IMR-90 (cell line): Measurements from ENCODE around the gene FAM117B. TPM values are rescaled to one million over a fixed set of nuclear protein-coding genes. Genes with fewer than 3 reads are reported as not detected.

Source experiments
- ATAC-seq: fragments of 200-7000 bp; cut with Tn5 transposase; 2 replicates; pipeline ENCODE4 v1.9.1; 2020; ENCODE audit warnings: low read depth, mild to moderate bottlenecking, moderate library complexity
- BruUV-seq: library from RNA; stranded (reverse); fragments of 400-500 nt; replicated peaks from 2 replicates; lab custom pipeline; 2021; lab: Mats Ljungman, UMichigan
- CTCF ChIA-PET: fragments of 300-600 bp; formaldehyde crosslinking; extraction: SDS; loops from one replicate; lab custom pipeline; 2021; ENCODE audit warnings: antibody characterized with exemption; lab: Yijun Ruan, JAX
- POLR2A ChIA-PET: fragments of 300-600 bp; sonication (Branson Sonifier 250); formaldehyde crosslinking; loops from one replicate; lab custom pipeline; 2022; ENCODE audit warnings: antibody characterized with exemption; ENCODE audit not compliant: unreplicated experiment; lab: Charles Lee
- DNase-seq: peaks from one replicate; pipeline ENCODE4 v3.0.0; 2013
- H2AFZ ChIP-seq: replicated peaks from 2 replicates; pipeline ENCODE3; 2013; ENCODE audit warnings: low read length, mild to moderate bottlenecking; ENCODE audit not compliant: poor library complexity
- H2AK5ac ChIP-seq: 2 replicates; pipeline ENCODE4 v1.6.1; 2013; ENCODE audit warnings: low read depth, low read length, inconsistent platforms
- H2AK9ac ChIP-seq: replicated peaks from 2 replicates; pipeline ENCODE3; 2013; ENCODE audit warnings: mild to moderate bottlenecking, low read depth, low read length, moderate library complexity; ENCODE audit not compliant: poor library complexity
- H2BK120ac ChIP-seq: 2 replicates; pipeline ENCODE4 v1.6.1; 2013; ENCODE audit warnings: low read depth, low read length, inconsistent platforms
- H2BK15ac ChIP-seq: 3 replicates; pipeline ENCODE4 v1.6.1; 2013; ENCODE audit warnings: low read depth, low read length, inconsistent platforms
- H2BK20ac ChIP-seq: 2 replicates; pipeline ENCODE4 v1.6.1; 2013; ENCODE audit warnings: low read depth, mild to moderate bottlenecking, inconsistent platforms, low read length, moderate library complexity
- H2BK5ac ChIP-seq: 2 replicates; pipeline ENCODE4 v1.6.1; 2013; ENCODE audit warnings: mild to moderate bottlenecking, low read depth, low read length, inconsistent platforms; ENCODE audit not compliant: poor library complexity, severe bottlenecking
- H3K14ac ChIP-seq: replicated peaks from 2 replicates; pipeline ENCODE4 v1.6.1; 2013; ENCODE audit warnings: low read depth, low read length, inconsistent platforms
- H3K18ac ChIP-seq: 2 replicates; pipeline ENCODE4 v1.6.1; 2013; ENCODE audit warnings: low read depth, low read length, control low read depth
- H3K23ac ChIP-seq: 2 replicates; pipeline ENCODE4 v1.6.1; 2013; ENCODE audit warnings: low read depth, low read length, inconsistent platforms
- H3K27ac ChIP-seq: 2 replicates; pipeline ENCODE4 v1.5.1; 2013; ENCODE audit warnings: mild to moderate bottlenecking, control low read depth, low read length; ENCODE audit not compliant: insufficient read depth
- H3K27me3 ChIP-seq: 2 replicates; pipeline ENCODE4 v1.6.1; 2013; ENCODE audit warnings: low read length; ENCODE audit not compliant: control insufficient read depth, insufficient read depth
- H3K36me3 ChIP-seq: 2 replicates; pipeline ENCODE4 v1.6.1; 2013; ENCODE audit warnings: low read length, mixed read lengths; ENCODE audit not compliant: control insufficient read depth, insufficient read depth
- H3K4ac ChIP-seq: 2 replicates; pipeline ENCODE4 v1.6.1; 2013; ENCODE audit warnings: low read depth, low read length, inconsistent platforms
- H3K4me1 ChIP-seq: 2 replicates; pipeline ENCODE4 v1.6.1; 2013; ENCODE audit warnings: low read length, mixed read lengths; ENCODE audit not compliant: control insufficient read depth, insufficient read depth
- H3K4me2 ChIP-seq: 2 replicates; pipeline ENCODE4 v1.6.1; 2013; ENCODE audit warnings: low read depth, mild to moderate bottlenecking, control low read depth, low read length, moderate library complexity
- H3K4me3 ChIP-seq: 2 replicates; pipeline ENCODE4 v1.5.1; 2013; ENCODE audit warnings: low read depth, mild to moderate bottlenecking, control low read depth, low read length, moderate library complexity; ENCODE audit not compliant: insufficient read depth
- H3K56ac ChIP-seq: 2 replicates; pipeline ENCODE4 v1.6.1; 2013; ENCODE audit warnings: low read length, inconsistent platforms; ENCODE audit not compliant: insufficient read depth; ENCODE audit errors: extremely low read depth
- H3K79me1 ChIP-seq, 2 experiments: 2 replicates each; pipeline ENCODE4 v1.6.1; 2013; ENCODE audit warnings: low read length in 2 of 2, inconsistent platforms in 1 of 2, low read depth in 1 of 2
- H3K9ac ChIP-seq: 2 replicates; pipeline ENCODE4 v1.6.1; 2013; ENCODE audit warnings: low read depth, low read length, control low read depth
- H3K9me1 ChIP-seq: 2 replicates; pipeline ENCODE4 v1.6.1; 2013; ENCODE audit warnings: low read length, inconsistent platforms; ENCODE audit not compliant: insufficient read depth
- H3K9me3 ChIP-seq: 2 replicates; pipeline ENCODE4 v1.6.1; 2013; ENCODE audit warnings: low read length; ENCODE audit not compliant: control insufficient read depth, insufficient read depth
- H4K20me1 ChIP-seq: 2 replicates; pipeline ENCODE4 v1.6.1; 2013; ENCODE audit warnings: low read length, inconsistent platforms; ENCODE audit not compliant: insufficient read depth
- H4K5ac ChIP-seq: 2 replicates; pipeline ENCODE4 v1.6.1; 2013; ENCODE audit warnings: mild to moderate bottlenecking, low read depth, low read length, control low read depth
- H4K8ac ChIP-seq, 2 experiments: 2 replicates each; pipeline ENCODE4 v1.6.1; 2013; ENCODE audit warnings: low read depth in 2 of 2, low read length in 2 of 2, control low read depth in 1 of 2, inconsistent platforms in 1 of 2
- H4K91ac ChIP-seq: 2 replicates; pipeline ENCODE4 v1.6.1; 2013; ENCODE audit warnings: low read depth, low read length, inconsistent platforms; ENCODE audit not compliant: insufficient read depth
- BHLHE40 ChIP-seq: fragments of 150-350 bp; IDR thresholded peaks from 2 replicates; pipeline ENCODE4 v1.6.1; 2016; ENCODE audit warnings: mild to moderate bottlenecking, low read depth, low read length
- CEBPB ChIP-seq: IDR thresholded peaks from 2 replicates; pipeline ENCODE4 v1.6.1; 2012; ENCODE audit warnings: low read depth, low read length, improper control_type of control experiment
- CHD1 ChIP-seq: IDR thresholded peaks from 2 replicates; pipeline ENCODE4 v1.6.1; 2012; ENCODE audit warnings: low read depth, low read length, improper control_type of control experiment
- FOS ChIP-seq: fragments of 150-350 bp; IDR thresholded peaks from 2 replicates; pipeline ENCODE4 v1.6.1; 2016; ENCODE audit warnings: low read depth, low read length
- MAFK ChIP-seq: IDR thresholded peaks from 2 replicates; pipeline ENCODE4 v1.6.1; 2012; ENCODE audit warnings: low read depth, low read length, improper control_type of control experiment
- MAZ ChIP-seq: IDR thresholded peaks from 2 replicates; pipeline ENCODE4 v1.6.1; 2012; ENCODE audit warnings: low read depth, mild to moderate bottlenecking, low read length, improper control_type of control experiment, moderate library complexity, borderline replicate concordance
- MXI1 ChIP-seq: IDR thresholded peaks from 2 replicates; pipeline ENCODE4 v1.6.1; 2012; ENCODE audit warnings: low read depth, mild to moderate bottlenecking, low read length, moderate library complexity, borderline replicate concordance
- NFE2L2 ChIP-seq: fragments of 150-350 bp; IDR thresholded peaks from 2 replicates; pipeline ENCODE4 v1.6.1; 2016; ENCODE audit warnings: low read depth, mild to moderate bottlenecking, low read length
- POLR2A ChIP-seq: IDR thresholded peaks from 2 replicates; pipeline ENCODE4 v1.6.1; 2012; ENCODE audit warnings: mild to moderate bottlenecking, low read depth, low read length
- RAD21 ChIP-seq: IDR thresholded peaks from 2 replicates; pipeline ENCODE4 v1.6.1; 2012; ENCODE audit warnings: low read length, improper control_type of control experiment
- RCOR1 ChIP-seq: IDR thresholded peaks from 2 replicates; pipeline ENCODE4 v1.6.1; 2012; ENCODE audit warnings: mild to moderate bottlenecking, low read length, improper control_type of control experiment; ENCODE audit not compliant: insufficient replicate concordance
- RFX5 ChIP-seq: IDR thresholded peaks from 2 replicates; pipeline ENCODE4 v1.8.0; 2012; ENCODE audit warnings: low read depth, mild to moderate bottlenecking, low read length, moderate library complexity
- SMC3 ChIP-seq: fragments of 150-350 bp; IDR thresholded peaks from 2 replicates; pipeline ENCODE4 v1.6.1; 2016; ENCODE audit warnings: low read depth, mild to moderate bottlenecking, antibody characterized with exemption, low read length, moderate library complexity
- WGBS, 2 experiments: methylation state at CpG; one replicate each; pipeline versions ENCODE4 v1.1.5 to v1.1.7; 2013; ENCODE audit warnings: missing lambda C conversion rate in 2 of 2; ENCODE audit not compliant: insufficient read length in 1 of 2; ENCODE audit errors: extremely low coverage in 2 of 2; 5-methylcytosine and 5-hydroxymethylcytosine counted together
- dilution Hi-C: fragments of 300-500 bp; cut with HindIII; formaldehyde crosslinking; loops from one replicate; pipeline ENCODE4 v1.14.3; 2018; ENCODE audit warnings: low sequenced_read_pairs; ENCODE audit not compliant: unreplicated experiment
- in situ Hi-C: fragments of 300-500 bp; cut with MboI; formaldehyde crosslinking; loops from 3 replicates; pipeline ENCODE4 v1.14.3; 2019; ENCODE audit warnings: low sequenced_read_pairs, inconsistent platforms, mixed read lengths
- intact Hi-C: fragments of 100-400 bp; cut with micrococcal nuclease; formaldehyde crosslinking; loops from 2 replicates; pipeline ENCODE4 v1.10.0; 2022
- polyA plus RNA-seq, 3 experiments: library from polyadenylated mRNA; depleted of rRNA; stranded (reverse); fragments of >200 nt; gene quantifications; 2 replicates each; pipeline ENCODE4 v1.2.3, GENCODE V29; 2012; ENCODE audit warnings: low replicate concordance in 1 of 3
- total RNA-seq: library from RNA; depleted of rRNA; stranded (reverse); fragments of >200 nt; gene quantifications from 2 replicates; pipeline ENCODE4 v1.2.3, GENCODE V29; 2012
- TF ChIP-seq, protein P1 (sequence below): conservative IDR thresholded peaks from 2 replicates; pipeline ENCODE4 v1.5.1; 2012; ENCODE audit warnings: mild to moderate bottlenecking, low read depth, low read length, improper control_type of control experiment
- TF ChIP-seq, protein P2 (sequence below): fragments of 150-350 bp; IDR thresholded peaks from 2 replicates; pipeline ENCODE4 v1.6.1; 2016; ENCODE audit warnings: low read depth, mild to moderate bottlenecking, low read length, moderate library complexity, borderline replicate concordance
- TF ChIP-seq, protein P3 (sequence below): fragments of 150-350 bp; IDR thresholded peaks from 2 replicates; pipeline ENCODE4 v1.6.1; 2017; ENCODE audit warnings: mild to moderate bottlenecking, antibody characterized with exemption, low read length, low read depth

The FAM117B gene
- total and polyA plus RNA-seq, 2 of the 4 experiments (the other 2 are of a cell fraction): 0.54 to 0.79 TPM

DNA sequence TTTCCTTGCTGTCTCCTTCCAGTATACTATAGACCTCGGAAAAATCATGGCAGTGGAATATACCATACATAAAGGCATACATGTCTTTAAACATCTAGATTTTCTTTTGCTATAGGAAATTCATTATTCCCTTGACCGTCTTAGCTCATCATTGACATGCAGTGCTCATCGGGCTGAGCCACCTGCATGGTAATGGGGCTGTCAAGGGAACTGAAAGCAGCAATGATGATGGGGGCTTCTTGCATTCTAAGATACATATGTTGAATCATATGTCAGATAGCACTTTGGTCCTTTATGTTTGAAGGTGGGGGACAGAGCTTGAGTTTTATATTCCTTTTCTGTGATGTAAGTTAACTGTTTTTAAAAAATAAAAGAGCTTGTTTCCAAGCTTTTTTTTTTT lies 130.2 kb downstream of the FAM117B start:
- Histone ChIP-seq H4K91ac (no peak overlapping the region), H3K14ac (no peak overlapping the region), H2BK120ac (no peak overlapping the region), H3K27me3 (no peaks in the 10 kb centered on the region), H4K8ac (no peak overlapping the region), H3K4me2 (no peak overlapping the region), H3K36me3 (peaks cover 8% of the 10 kb centered on the region), H3K4me1 (no peaks in the 10 kb centered on the region), H3K9me1 (no peaks in the 10 kb centered on the region), H3K23ac (no peak overlapping the region), H3K18ac (no peak overlapping the region), H3K9me3 (no peaks in the 10 kb centered on the region), H3K27ac (no peak overlapping the region), H3K79me1 (no peaks in the 10 kb centered on the region), H2AK9ac (no peak overlapping the region), H3K9ac (no peak overlapping the region), H3K4me3 (no peak overlapping the region), H2BK20ac (no peak overlapping the region), H2BK5ac (no peak overlapping the region), H2BK15ac (no peak overlapping the region), H2AFZ (no peak overlapping the region), H2AK5ac (no peak overlapping the region), H4K20me1 (no peaks in the 10 kb centered on the region), H4K5ac (no peak overlapping the region), H3K56ac (no peak overlapping the region), H3K4ac (no peak overlapping the region)
- POLR2A ChIA-PET: no interaction called here
- CTCF ChIA-PET: interaction anchor here (0.6 kb wide), 1 partner anchor 104 kb away, joined by 3 read pairs; no protein-coding TSS in a partner anchor
- in situ Hi-C loops: no loop called here
- intact Hi-C loops: no loop called here
- ATAC-seq (no peak), DNase-seq (no peak)
- no CpG with 5 or more reads among the region's 3 CpGs for WGBS, 2 experiments
- dilution Hi-C loops: no loop called here
- no TSS peak for BruUV-seq
- TF ChIP-seq BHLHE40 (no peak), MAZ (no peak), RFX5 (no peak), MAFK (no peak), NFE2L2 (no peak), RAD21 (no peak), POLR2A (no peak), SMC3 (no peak), RCOR1 (no peak), MXI1 (no peak), CHD1 (no peak), CEBPB (no peak), FOS (no peak)
- TF ChIP-seq, protein P1, sequence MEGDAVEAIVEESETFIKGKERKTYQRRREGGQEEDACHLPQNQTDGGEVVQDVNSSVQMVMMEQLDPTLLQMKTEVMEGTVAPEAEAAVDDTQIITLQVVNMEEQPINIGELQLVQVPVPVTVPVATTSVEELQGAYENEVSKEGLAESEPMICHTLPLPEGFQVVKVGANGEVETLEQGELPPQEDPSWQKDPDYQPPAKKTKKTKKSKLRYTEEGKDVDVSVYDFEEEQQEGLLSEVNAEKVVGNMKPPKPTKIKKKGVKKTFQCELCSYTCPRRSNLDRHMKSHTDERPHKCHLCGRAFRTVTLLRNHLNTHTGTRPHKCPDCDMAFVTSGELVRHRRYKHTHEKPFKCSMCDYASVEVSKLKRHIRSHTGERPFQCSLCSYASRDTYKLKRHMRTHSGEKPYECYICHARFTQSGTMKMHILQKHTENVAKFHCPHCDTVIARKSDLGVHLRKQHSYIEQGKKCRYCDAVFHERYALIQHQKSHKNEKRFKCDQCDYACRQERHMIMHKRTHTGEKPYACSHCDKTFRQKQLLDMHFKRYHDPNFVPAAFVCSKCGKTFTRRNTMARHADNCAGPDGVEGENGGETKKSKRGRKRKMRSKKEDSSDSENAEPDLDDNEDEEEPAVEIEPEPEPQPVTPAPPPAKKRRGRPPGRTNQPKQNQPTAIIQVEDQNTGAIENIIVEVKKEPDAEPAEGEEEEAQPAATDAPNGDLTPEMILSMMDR: no peak
- TF ChIP-seq, protein P2, sequence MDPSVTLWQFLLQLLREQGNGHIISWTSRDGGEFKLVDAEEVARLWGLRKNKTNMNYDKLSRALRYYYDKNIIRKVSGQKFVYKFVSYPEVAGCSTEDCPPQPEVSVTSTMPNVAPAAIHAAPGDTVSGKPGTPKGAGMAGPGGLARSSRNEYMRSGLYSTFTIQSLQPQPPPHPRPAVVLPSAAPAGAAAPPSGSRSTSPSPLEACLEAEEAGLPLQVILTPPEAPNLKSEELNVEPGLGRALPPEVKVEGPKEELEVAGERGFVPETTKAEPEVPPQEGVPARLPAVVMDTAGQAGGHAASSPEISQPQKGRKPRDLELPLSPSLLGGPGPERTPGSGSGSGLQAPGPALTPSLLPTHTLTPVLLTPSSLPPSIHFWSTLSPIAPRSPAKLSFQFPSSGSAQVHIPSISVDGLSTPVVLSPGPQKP: no peak
- TF ChIP-seq, protein P3, sequence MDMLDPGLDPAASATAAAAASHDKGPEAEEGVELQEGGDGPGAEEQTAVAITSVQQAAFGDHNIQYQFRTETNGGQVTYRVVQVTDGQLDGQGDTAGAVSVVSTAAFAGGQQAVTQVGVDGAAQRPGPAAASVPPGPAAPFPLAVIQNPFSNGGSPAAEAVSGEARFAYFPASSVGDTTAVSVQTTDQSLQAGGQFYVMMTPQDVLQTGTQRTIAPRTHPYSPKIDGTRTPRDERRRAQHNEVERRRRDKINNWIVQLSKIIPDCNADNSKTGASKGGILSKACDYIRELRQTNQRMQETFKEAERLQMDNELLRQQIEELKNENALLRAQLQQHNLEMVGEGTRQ: no peak
